ENCODE results near the gene MGLL.

- TF ChIP-seq, protein P1, sequence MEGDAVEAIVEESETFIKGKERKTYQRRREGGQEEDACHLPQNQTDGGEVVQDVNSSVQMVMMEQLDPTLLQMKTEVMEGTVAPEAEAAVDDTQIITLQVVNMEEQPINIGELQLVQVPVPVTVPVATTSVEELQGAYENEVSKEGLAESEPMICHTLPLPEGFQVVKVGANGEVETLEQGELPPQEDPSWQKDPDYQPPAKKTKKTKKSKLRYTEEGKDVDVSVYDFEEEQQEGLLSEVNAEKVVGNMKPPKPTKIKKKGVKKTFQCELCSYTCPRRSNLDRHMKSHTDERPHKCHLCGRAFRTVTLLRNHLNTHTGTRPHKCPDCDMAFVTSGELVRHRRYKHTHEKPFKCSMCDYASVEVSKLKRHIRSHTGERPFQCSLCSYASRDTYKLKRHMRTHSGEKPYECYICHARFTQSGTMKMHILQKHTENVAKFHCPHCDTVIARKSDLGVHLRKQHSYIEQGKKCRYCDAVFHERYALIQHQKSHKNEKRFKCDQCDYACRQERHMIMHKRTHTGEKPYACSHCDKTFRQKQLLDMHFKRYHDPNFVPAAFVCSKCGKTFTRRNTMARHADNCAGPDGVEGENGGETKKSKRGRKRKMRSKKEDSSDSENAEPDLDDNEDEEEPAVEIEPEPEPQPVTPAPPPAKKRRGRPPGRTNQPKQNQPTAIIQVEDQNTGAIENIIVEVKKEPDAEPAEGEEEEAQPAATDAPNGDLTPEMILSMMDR (IDR thresholded peaks at IDR 0.05), result no peak
- no peak for TF ChIP-seq EP300 (IDR thresholded peaks at IDR 0.05)
These were observed 53.8 kb downstream of the MGLL start for GRCh38 chr3:127768346-127769008.
